Natural killer cell (primary cell): ENCODE data around the gene CHL1. TPM values are rescaled to one million over a fixed set of nuclear protein-coding genes. Genes with fewer than 3 reads are reported as not detected.

ENCODE experiments used
- ATAC-seq, 3 donors: fragments of 150-1000 bp in 2 of 3; fragments of 200-7000 bp in 1 of 3; cut with Tn5 transposase; 1 replicate in 1 of 3; 2 replicates in 2 of 3; pipeline ENCODE4 v1.10.0; 2021; ENCODE audit warnings: mild to moderate bottlenecking in 2 of 3, moderate library complexity in 2 of 3
- DNase-seq, 2 donors: peaks; one replicate each; pipeline versions ENCODE4 v3.0.0 to v3.0.0-alpha.2; 2013 to 2021; ENCODE audit warnings: mixed read lengths in 1 of 2
- H3K27ac ChIP-seq: one replicate; pipeline ENCODE4 v1.5.1; 2013; ENCODE audit warnings: mild to moderate bottlenecking, low read length
- H3K27me3 ChIP-seq: one replicate; pipeline ENCODE4 v1.6.1; 2013; ENCODE audit warnings: low read length; ENCODE audit not compliant: control insufficient read depth, insufficient read depth
- H3K36me3 ChIP-seq: one replicate; pipeline ENCODE4 v1.6.1; 2013; ENCODE audit warnings: low read length; ENCODE audit not compliant: control insufficient read depth, insufficient read depth
- H3K4me1 ChIP-seq: one replicate; pipeline ENCODE4 v1.6.1; 2013; ENCODE audit warnings: low read length; ENCODE audit not compliant: control insufficient read depth, insufficient read depth
- H3K4me3 ChIP-seq: one replicate; pipeline ENCODE4 v1.5.1; 2013; ENCODE audit warnings: low read length
- H3K9me3 ChIP-seq: one replicate; pipeline ENCODE4 v1.6.1; 2013; ENCODE audit warnings: low read length; ENCODE audit not compliant: control insufficient read depth, insufficient read depth
- H3K27ac Mint-ChIP-seq, 2 donors: one replicate each; pipeline ENCODE4 v1.8.0; 2022; ENCODE audit warnings: mild to moderate bottlenecking in 2 of 2, mixed read lengths in 2 of 2, moderate library complexity in 1 of 2
- H3K27me3 Mint-ChIP-seq, 2 donors: one replicate each; pipeline ENCODE4 v1.8.0; 2022; ENCODE audit warnings: low read depth in 2 of 2, mixed read lengths in 2 of 2
- H3K36me3 Mint-ChIP-seq: one replicate; pipeline ENCODE4 v1.8.0; 2022; ENCODE audit warnings: mixed read lengths
- H3K4me1 Mint-ChIP-seq, 2 donors: one replicate each; pipeline ENCODE4 v1.8.0; 2022; ENCODE audit warnings: mixed read lengths in 2 of 2
- H3K4me3 Mint-ChIP-seq: one replicate; pipeline ENCODE4 v1.8.0; 2022; ENCODE audit warnings: mild to moderate bottlenecking, moderate library complexity, mixed read lengths
- H3K9me3 Mint-ChIP-seq, 2 donors: one replicate each; pipeline ENCODE4 v1.8.0; 2022; ENCODE audit warnings: mixed read lengths in 2 of 2
- WGBS: methylation state at CpG from one replicate; pipeline ENCODE4 v1.1.7; 2013; ENCODE audit warnings: missing lambda C conversion rate; ENCODE audit not compliant: insufficient coverage; 5-methylcytosine and 5-hydroxymethylcytosine counted together
- intact Hi-C: fragments of 100-400 bp; cut with micrococcal nuclease; formaldehyde crosslinking; loops from one replicate; pipeline ENCODE4 v1.14.2; 2022
- total RNA-seq, 4 donors: library from RNA; stranded (reverse); fragments of 120-200 nt in 1 of 4; gene quantifications; one replicate each; pipeline versions ENCODE4 v1.2.3 to v1.2.4, GENCODE V29; 2013 to 2022
- TF ChIP-seq, protein P1 (sequence below): fragments of 200-600 bp; IDR thresholded peaks from one replicate; pipeline ENCODE4 v1.8.0; 2022; ENCODE audit warnings: antibody characterized with exemption

The CHL1 gene
- total RNA-seq, 3 donors from 2014 or later (not counting 1 experiment from before 2014, with no cell fraction given): not detected

DNA sequence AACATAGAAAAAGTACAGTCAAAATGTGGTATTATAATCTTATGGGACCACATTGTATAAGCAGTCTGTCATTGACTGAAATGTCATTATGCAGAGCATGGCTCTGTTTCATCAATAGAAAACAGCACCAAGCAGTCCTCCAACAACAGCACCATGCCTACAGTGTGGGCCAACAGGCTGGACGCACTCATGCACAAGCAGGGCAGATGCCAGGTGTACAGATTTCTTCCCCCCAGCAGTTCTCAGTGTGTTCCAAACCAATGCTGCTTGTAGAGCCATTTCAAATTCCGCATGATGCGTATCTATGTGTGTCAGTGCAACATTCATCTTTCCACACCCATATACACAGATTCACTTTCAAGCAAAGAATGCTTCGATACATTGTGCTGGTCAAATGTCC is 253.1 kb downstream of the CHL1 start:
- no peak for ATAC-seq
- H3K36me3 Mint-ChIP-seq: no peaks in the 10 kb centered on the region
- intact Hi-C loops: no loop called here

DNA sequence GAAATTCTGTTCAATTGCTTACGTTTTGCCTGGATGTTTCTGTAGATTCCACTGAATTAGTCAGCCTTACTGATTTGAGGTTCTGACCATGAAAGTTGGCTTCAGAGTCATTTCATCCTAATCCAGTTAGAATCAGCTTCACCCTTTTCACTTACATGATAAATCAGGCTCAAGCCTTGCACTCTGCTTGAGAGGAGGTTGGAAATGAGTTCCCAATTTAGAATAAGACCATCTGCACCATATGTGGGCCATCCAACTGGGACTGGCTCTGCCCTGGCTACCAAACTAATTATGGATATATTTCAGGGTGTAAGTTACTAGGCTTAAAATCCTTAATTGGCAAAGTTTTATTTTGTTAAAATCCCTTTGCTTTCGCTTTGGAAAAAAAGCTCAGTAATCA is 255.7 kb downstream of the CHL1 start:
- DNase-seq (no peak), ATAC-seq (no peak)
- no peak overlapping the region for H3K27ac Mint-ChIP-seq
- Histone ChIP-seq H3K9me3 (peaks cover 4% of the 10 kb centered on the region), H3K4me3 (no peak overlapping the region), H3K27ac (no peak overlapping the region), H3K36me3 (no peaks in the 10 kb centered on the region), H3K27me3 (no peaks in the 10 kb centered on the region), H3K4me1 (no peaks in the 10 kb centered on the region)
- no peak overlapping the region for H3K4me3 Mint-ChIP-seq
- 57% methylated on average over 1 of the region's 2 CpGs for WGBS
- no peaks in the 10 kb centered on the region for H3K27me3 Mint-ChIP-seq
- no peaks in the 10 kb centered on the region for H3K4me1 Mint-ChIP-seq
- TF ChIP-seq, protein P1, sequence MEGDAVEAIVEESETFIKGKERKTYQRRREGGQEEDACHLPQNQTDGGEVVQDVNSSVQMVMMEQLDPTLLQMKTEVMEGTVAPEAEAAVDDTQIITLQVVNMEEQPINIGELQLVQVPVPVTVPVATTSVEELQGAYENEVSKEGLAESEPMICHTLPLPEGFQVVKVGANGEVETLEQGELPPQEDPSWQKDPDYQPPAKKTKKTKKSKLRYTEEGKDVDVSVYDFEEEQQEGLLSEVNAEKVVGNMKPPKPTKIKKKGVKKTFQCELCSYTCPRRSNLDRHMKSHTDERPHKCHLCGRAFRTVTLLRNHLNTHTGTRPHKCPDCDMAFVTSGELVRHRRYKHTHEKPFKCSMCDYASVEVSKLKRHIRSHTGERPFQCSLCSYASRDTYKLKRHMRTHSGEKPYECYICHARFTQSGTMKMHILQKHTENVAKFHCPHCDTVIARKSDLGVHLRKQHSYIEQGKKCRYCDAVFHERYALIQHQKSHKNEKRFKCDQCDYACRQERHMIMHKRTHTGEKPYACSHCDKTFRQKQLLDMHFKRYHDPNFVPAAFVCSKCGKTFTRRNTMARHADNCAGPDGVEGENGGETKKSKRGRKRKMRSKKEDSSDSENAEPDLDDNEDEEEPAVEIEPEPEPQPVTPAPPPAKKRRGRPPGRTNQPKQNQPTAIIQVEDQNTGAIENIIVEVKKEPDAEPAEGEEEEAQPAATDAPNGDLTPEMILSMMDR: no peak
- H3K9me3 Mint-ChIP-seq: peaks cover 11% of the 10 kb centered on the region in 2 donors
- intact Hi-C loops: no loop called here
- H3K36me3 Mint-ChIP-seq: no peaks in the 10 kb centered on the region

More for the DNA sequence above, 253.1 kb downstream of the CHL1 start:
- no peak overlapping the region for H3K4me3 ChIP-seq
- WGBS: 92% methylated on average over 3 of the region's 4 CpGs
- no peak for DNase-seq
- no peaks in the 10 kb centered on the region for H3K36me3 ChIP-seq
- Mint-ChIP-seq H3K27ac (no peak overlapping the region), H3K4me3 (no peak overlapping the region), H3K9me3 (peaks cover 14% of the 10 kb centered on the region in 2 donors), H3K27me3 (no peaks in the 10 kb centered on the region), H3K4me1 (no peaks in the 10 kb centered on the region)
- H3K27me3 ChIP-seq: no peaks in the 10 kb centered on the region
- TF ChIP-seq, protein P1: no peak
- no peak overlapping the region for H3K27ac ChIP-seq
- no peaks in the 10 kb centered on the region for H3K4me1 ChIP-seq
- H3K9me3 ChIP-seq: peaks cover 4% of the 10 kb centered on the region

- Mint-ChIP-seq H3K27me3 (no peaks in the 10 kb centered on the region), H3K4me1 (no peaks in the 10 kb centered on the region), H3K27ac (no peak overlapping the region), H3K9me3 (peaks cover 8 to 11% of the 10 kb centered on the region in 2 donors), H3K4me3 (no peak overlapping the region), H3K36me3 (no peaks in the 10 kb centered on the region)
- WGBS: 89% methylated on average over 4 of the region's 4 CpGs
- Histone ChIP-seq H3K9me3 (peaks cover 4% of the 10 kb centered on the region), H3K36me3 (no peaks in the 10 kb centered on the region), H3K27ac (no peak overlapping the region), H3K4me1 (no peaks in the 10 kb centered on the region), H3K27me3 (no peaks in the 10 kb centered on the region), H3K4me3 (no peak overlapping the region)
- DNase-seq (no peak), ATAC-seq (no peak)
- TF ChIP-seq, protein P1: no peak
- intact Hi-C loops: no loop called here
Measured at GRCh38 chr3:453106-453505, 256.5 kb downstream of the CHL1 start.

- Mint-ChIP-seq H3K27me3 (no peaks in the 10 kb centered on the region), H3K4me1 (no peaks in the 10 kb centered on the region), H3K4me3 (no peak overlapping the region), H3K9me3 (peaks cover 10% of the 10 kb centered on the region in 2 donors), H3K27ac (no peak overlapping the region), H3K36me3 (no peaks in the 10 kb centered on the region)
- no peak overlapping the region for H3K4me3 ChIP-seq
- intact Hi-C loops: no loop called here
- no peaks in the 10 kb centered on the region for H3K36me3 ChIP-seq
- no peak overlapping the region for H3K27ac ChIP-seq
- H3K27me3 ChIP-seq: no peaks in the 10 kb centered on the region
- TF ChIP-seq, protein P1: no peak
- peaks cover 4% of the 10 kb centered on the region for H3K9me3 ChIP-seq
- H3K4me1 ChIP-seq: no peaks in the 10 kb centered on the region
- DNase-seq (no peak), ATAC-seq (no peak)
- WGBS: 100% methylated on average over 1 of the region's 2 CpGs
Measured at GRCh38 chr3:454986-455385, 258.4 kb downstream of the CHL1 start.
